Amniotic epithelial cell (primary cell): ENCODE results near the gene NRARP.

ENCODE experiments used
- DNase-seq: peaks from one replicate; pipeline ENCODE4 v3.0.0-alpha.2; 2010; ENCODE audit warnings: low read depth

NRARP gene

GRCh38 chr9:137297966-137298365, 4.1 kb downstream of the NRARP start:
- DNase-seq: no peak

GRCh38 chr9:137296670-137297664, 5.1 kb downstream of the NRARP start:
- DNase-seq: peak; percentile 69

GRCh38 chr9:137295849-137296669, 6.0 kb downstream of the NRARP start:
- no peak for DNase-seq

- no peak for DNase-seq
Observed at GRCh38 chr9:137295238-137295811, 6.7 kb downstream of the NRARP start.

- no peak for DNase-seq
Observed at GRCh38 chr9:137294681-137295237, 7.3 kb downstream of the NRARP start.

GRCh38 chr9:137294091-137294680, 7.9 kb downstream of the NRARP start:
- DNase-seq: peak; percentile 65

- no peak for DNase-seq
Observed at GRCh38 chr9:137293482-137294090, 8.5 kb downstream of the NRARP start.

- DNase-seq: no peak
Observed at GRCh38 chr9:137293094-137293481, 9.0 kb downstream of the NRARP start.

GRCh38 chr9:137286975-137287383, 15.1 kb downstream of the NRARP start:
- peak; percentile 73 for DNase-seq

- no peak for DNase-seq
Observed at GRCh38 chr9:137281345-137282116, 20.5 kb downstream of the NRARP start.

- DNase-seq: no peak
Observed at GRCh38 chr9:137280474-137281344, 21.4 kb downstream of the NRARP start.

GRCh38 chr9:137279741-137280473, 22.2 kb downstream of the NRARP start:
- no peak for DNase-seq

- DNase-seq: no peak
Observed at GRCh38 chr9:137278721-137279711, 23.1 kb downstream of the NRARP start.

- no peak for DNase-seq
Observed at GRCh38 chr9:137278061-137278701, 23.9 kb downstream of the NRARP start.

GRCh38 chr9:137277329-137278041, 24.6 kb downstream of the NRARP start, which contains the start of gene TOR4A:
TOR4A (plus strand) TSS chr9:137277726; CDS start chr9:137278690, 964 bp downstream.
- DNase-seq: peak; percentile 77
